WTC11 (cell line): ENCODE results near the gene MAGOH. TPM values are rescaled to one million over a fixed set of nuclear protein-coding genes. Genes with fewer than 3 reads are reported as not detected.

Source experiments
- ATAC-seq: fragments of 200-7000 bp; cut with Tn5 transposase; 2 replicates; pipeline ENCODE4 v1.10.0; 2021; ENCODE audit warnings: mild to moderate bottlenecking, moderate library complexity
- CTCF ChIA-PET: fragments of 300-600 bp; sonication (Branson Sonifier 250); formaldehyde crosslinking; loops from one replicate; lab custom pipeline; 2021; ENCODE audit warnings: antibody characterized with exemption; lab: Charles Lee
- POLR2A ChIA-PET: fragments of 350-600 bp; sonication (Branson Sonifier 250); formaldehyde crosslinking; loops from one replicate; lab custom pipeline; 2021; ENCODE audit warnings: antibody characterized with exemption; lab: Charles Lee
- DNase-seq: peaks from one replicate; pipeline ENCODE4 v3.0.0; 2021; ENCODE audit warnings: low spot score
- H3K27ac Mint-ChIP-seq: 2 replicates; pipeline ENCODE4 v1.8.0; 2021; ENCODE audit warnings: mixed read lengths
- H3K27me3 Mint-ChIP-seq: 2 replicates; pipeline ENCODE4 v1.8.0; 2021; ENCODE audit warnings: low read depth, mild to moderate bottlenecking, moderate library complexity, mixed read lengths
- H3K36me3 Mint-ChIP-seq: 2 replicates; pipeline ENCODE4 v1.8.0; 2021; ENCODE audit warnings: mixed read lengths
- H3K4me1 Mint-ChIP-seq: 2 replicates; pipeline ENCODE4 v1.8.0; 2022; ENCODE audit warnings: mixed read lengths
- H3K4me3 Mint-ChIP-seq: 2 replicates; pipeline ENCODE4 v1.8.0; 2021; ENCODE audit warnings: mild to moderate bottlenecking, moderate library complexity, mixed read lengths
- H3K9me3 Mint-ChIP-seq: 2 replicates; pipeline ENCODE4 v1.8.0; 2021; ENCODE audit warnings: mixed read lengths
- FOXK1 ChIP-seq: sonication (generic); formaldehyde crosslinking; IDR thresholded peaks from 2 replicates; pipeline ENCODE4 v1.8.0; 2022; ENCODE audit warnings: mild to moderate bottlenecking, moderate library complexity, missing genetic modification reagents
- HMGA2 ChIP-seq: fragments of 250-450 bp; sonication (Bioruptor Pico); IDR thresholded peaks from 2 replicates; pipeline ENCODE4 v1.4.0; 2021; ENCODE audit warnings: mild to moderate bottlenecking, moderate library complexity
- NFE2L1 ChIP-seq: sonication (generic); formaldehyde crosslinking; IDR thresholded peaks from 2 replicates; pipeline ENCODE4 v1.8.1; 2023; ENCODE audit warnings: missing genetic modification reagents
- NFYB ChIP-seq: sonication (generic); formaldehyde crosslinking; conservative IDR thresholded peaks from 2 replicates; pipeline ENCODE4 v1.8.0; 2022; ENCODE audit warnings: low read depth, missing genetic modification reagents
- TEAD4 ChIP-seq: sonication (generic); formaldehyde crosslinking; IDR thresholded peaks from 2 replicates; pipeline ENCODE4 v1.8.0; 2022; ENCODE audit warnings: mild to moderate bottlenecking, missing genetic modification reagents
- total RNA-seq: library from RNA; stranded (reverse); gene quantifications from 3 replicates; pipeline ENCODE4 v1.2.3, GENCODE V29; 2021
- TF ChIP-seq, protein P1 (sequence below): fragments of 250-450 bp; sonication (Bioruptor Pico); conservative IDR thresholded peaks from 2 replicates; pipeline ENCODE4 v1.9.0; 2021; ENCODE audit warnings: mild to moderate bottlenecking
- TF ChIP-seq, protein P2 (sequence below): sonication (generic); formaldehyde crosslinking; IDR thresholded peaks from 2 replicates; pipeline ENCODE4 v1.8.0; 2022; ENCODE audit warnings: missing genetic modification reagents
- TF ChIP-seq, protein P3 (sequence below): sonication (generic); formaldehyde crosslinking; IDR thresholded peaks from 2 replicates; pipeline ENCODE4 v1.8.1; 2022; ENCODE audit warnings: low read depth, mild to moderate bottlenecking, moderate library complexity, missing genetic modification reagents, borderline replicate concordance
- TF ChIP-seq, protein P4 (sequence below): fragments of 250-450 bp; sonication (Bioruptor Pico); IDR thresholded peaks from 2 replicates; pipeline ENCODE4 v1.9.0; 2021; ENCODE audit warnings: mild to moderate bottlenecking, borderline replicate concordance
- TF ChIP-seq, protein P5 (sequence below): fragments of 250-450 bp; sonication (Bioruptor Pico); IDR thresholded peaks from 2 replicates; pipeline ENCODE4 v1.9.0; 2021; ENCODE audit warnings: mild to moderate bottlenecking
- TF ChIP-seq, protein P6 (sequence below): fragments of 250-450 bp; sonication (Bioruptor Pico); IDR thresholded peaks from 2 replicates; pipeline ENCODE4 v1.8.0; 2021; ENCODE audit warnings: mild to moderate bottlenecking

MAGOH gene
- total RNA-seq, 1 experiment from 2014 or later: 57.8 TPM

DNA sequence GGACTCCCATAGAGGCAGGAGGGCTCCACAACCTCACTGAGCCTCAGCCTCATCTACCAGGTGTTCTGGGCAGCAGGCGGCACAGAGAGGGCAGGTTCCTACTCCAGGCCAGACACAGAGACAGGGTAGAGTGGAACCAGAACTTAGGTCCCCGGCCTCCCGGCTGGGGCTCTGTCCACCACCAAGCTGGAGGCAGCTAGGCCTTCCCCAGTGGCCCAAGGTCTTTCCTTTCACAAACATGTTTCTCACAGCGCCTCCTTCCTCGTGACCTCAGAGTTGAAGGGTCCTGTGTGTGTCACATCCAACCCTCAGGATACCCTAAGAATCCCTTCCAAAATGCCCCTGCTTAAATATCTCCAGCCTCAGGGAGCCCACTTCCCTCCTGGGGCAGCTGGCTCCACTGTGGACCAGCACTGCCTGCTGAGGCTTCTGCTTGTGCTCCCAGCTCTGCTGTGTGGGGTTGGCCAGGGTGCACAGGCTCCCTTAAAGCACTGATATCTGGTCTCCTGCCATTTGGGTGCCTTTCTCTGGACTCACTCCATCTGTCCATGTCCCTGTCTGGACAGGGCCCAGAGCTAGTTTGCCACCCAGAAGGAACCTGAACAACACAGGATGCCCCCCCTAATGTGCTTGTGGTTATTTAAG is 33.2 kb upstream of the MAGOH start (continued):
- TF ChIP-seq, protein P1, sequence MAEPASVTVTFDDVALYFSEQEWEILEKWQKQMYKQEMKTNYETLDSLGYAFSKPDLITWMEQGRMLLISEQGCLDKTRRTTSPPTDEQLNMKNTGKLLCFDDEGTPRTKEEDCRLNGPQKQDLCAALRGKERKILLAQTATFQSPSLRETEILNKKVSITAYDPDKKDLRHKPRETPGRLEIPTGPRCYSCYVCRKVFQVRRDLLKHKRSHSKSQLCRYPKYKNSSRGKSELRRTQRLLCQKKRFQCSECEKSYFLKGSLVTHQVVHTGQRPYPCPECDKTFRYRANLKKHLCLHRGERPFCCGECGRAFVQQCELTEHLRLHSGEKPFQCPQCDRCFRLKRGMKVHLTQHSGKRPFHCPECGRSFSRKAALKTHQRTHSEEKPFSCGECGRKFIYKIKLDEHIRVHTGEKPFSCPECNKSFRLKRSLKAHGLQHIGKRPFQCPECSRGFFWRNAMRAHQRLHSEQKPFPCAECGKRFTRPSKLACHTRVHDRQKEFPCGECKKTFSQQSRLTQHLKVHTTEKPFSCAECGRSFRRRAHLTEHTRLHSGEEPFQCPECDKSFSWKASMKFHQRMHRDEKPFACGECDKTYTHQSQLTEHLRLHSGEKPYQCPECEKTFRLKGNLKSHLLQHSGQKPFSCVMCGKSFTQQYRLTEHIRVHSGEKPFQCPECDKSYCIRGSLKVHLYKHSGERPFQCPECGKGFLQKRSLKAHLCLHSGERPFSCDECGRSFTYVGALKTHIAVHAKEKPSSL (CRISPR knock-in tag): no peak
- TF ChIP-seq FOXK1 (no peak), NFYB (CRISPR knock-in tag) (no peak), HMGA2 (CRISPR knock-in tag) (no peak)
- TF ChIP-seq, protein P2, sequence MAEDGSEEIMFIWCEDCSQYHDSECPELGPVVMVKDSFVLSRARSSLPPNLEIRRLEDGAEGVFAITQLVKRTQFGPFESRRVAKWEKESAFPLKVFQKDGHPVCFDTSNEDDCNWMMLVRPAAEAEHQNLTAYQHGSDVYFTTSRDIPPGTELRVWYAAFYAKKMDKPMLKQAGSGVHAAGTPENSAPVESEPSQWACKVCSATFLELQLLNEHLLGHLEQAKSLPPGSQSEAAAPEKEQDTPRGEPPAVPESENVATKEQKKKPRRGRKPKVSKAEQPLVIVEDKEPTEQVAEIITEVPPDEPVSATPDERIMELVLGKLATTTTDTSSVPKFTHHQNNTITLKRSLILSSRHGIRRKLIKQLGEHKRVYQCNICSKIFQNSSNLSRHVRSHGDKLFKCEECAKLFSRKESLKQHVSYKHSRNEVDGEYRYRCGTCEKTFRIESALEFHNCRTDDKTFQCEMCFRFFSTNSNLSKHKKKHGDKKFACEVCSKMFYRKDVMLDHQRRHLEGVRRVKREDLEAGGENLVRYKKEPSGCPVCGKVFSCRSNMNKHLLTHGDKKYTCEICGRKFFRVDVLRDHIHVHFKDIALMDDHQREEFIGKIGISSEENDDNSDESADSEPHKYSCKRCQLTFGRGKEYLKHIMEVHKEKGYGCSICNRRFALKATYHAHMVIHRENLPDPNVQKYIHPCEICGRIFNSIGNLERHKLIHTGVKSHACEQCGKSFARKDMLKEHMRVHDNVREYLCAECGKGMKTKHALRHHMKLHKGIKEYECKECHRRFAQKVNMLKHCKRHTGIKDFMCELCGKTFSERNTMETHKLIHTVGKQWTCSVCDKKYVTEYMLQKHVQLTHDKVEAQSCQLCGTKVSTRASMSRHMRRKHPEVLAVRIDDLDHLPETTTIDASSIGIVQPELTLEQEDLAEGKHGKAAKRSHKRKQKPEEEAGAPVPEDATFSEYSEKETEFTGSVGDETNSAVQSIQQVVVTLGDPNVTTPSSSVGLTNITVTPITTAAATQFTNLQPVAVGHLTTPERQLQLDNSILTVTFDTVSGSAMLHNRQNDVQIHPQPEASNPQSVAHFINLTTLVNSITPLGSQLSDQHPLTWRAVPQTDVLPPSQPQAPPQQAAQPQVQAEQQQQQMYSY: no peak

DNA sequence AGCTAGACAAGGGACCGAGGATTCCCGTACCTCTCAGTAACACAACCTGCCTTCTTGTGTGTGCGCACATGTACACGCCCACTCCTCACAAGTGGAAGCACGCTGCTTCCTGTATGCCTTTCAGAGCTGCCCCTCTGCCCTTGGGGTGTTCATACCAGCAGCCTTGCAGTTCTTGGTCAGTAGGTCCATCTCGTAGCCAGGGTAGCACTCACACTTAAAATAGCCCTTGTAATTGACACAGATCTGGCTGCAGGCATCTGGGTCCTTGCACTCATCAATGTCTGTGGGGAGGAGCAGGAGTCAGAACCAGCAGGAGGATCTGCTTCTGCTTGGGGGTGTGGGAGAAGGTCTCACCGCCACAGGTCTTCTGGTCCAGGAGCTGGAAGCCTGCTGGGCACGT is 32.6 kb upstream of the MAGOH start:
- Mint-ChIP-seq H3K27ac (no peak overlapping the region), H3K4me3 (no peak overlapping the region), H3K27me3 (no peaks in the 10 kb centered on the region), H3K9me3 (no peaks in the 10 kb centered on the region)
- CTCF ChIA-PET: no interaction called here
- ATAC-seq: no peak
- TF ChIP-seq NFE2L1 (CRISPR knock-in tag): no peak
- TF ChIP-seq, protein P3, sequence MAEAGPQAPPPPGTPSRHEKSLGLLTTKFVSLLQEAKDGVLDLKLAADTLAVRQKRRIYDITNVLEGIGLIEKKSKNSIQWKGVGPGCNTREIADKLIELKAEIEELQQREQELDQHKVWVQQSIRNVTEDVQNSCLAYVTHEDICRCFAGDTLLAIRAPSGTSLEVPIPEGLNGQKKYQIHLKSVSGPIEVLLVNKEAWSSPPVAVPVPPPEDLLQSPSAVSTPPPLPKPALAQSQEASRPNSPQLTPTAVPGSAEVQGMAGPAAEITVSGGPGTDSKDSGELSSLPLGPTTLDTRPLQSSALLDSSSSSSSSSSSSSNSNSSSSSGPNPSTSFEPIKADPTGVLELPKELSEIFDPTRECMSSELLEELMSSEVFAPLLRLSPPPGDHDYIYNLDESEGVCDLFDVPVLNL (CRISPR knock-in tag): no peak
- TF ChIP-seq, protein P4, sequence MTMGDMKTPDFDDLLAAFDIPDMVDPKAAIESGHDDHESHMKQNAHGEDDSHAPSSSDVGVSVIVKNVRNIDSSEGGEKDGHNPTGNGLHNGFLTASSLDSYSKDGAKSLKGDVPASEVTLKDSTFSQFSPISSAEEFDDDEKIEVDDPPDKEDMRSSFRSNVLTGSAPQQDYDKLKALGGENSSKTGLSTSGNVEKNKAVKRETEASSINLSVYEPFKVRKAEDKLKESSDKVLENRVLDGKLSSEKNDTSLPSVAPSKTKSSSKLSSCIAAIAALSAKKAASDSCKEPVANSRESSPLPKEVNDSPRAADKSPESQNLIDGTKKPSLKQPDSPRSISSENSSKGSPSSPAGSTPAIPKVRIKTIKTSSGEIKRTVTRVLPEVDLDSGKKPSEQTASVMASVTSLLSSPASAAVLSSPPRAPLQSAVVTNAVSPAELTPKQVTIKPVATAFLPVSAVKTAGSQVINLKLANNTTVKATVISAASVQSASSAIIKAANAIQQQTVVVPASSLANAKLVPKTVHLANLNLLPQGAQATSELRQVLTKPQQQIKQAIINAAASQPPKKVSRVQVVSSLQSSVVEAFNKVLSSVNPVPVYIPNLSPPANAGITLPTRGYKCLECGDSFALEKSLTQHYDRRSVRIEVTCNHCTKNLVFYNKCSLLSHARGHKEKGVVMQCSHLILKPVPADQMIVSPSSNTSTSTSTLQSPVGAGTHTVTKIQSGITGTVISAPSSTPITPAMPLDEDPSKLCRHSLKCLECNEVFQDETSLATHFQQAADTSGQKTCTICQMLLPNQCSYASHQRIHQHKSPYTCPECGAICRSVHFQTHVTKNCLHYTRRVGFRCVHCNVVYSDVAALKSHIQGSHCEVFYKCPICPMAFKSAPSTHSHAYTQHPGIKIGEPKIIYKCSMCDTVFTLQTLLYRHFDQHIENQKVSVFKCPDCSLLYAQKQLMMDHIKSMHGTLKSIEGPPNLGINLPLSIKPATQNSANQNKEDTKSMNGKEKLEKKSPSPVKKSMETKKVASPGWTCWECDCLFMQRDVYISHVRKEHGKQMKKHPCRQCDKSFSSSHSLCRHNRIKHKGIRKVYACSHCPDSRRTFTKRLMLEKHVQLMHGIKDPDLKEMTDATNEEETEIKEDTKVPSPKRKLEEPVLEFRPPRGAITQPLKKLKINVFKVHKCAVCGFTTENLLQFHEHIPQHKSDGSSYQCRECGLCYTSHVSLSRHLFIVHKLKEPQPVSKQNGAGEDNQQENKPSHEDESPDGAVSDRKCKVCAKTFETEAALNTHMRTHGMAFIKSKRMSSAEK (CRISPR knock-in tag): no peak
- TF ChIP-seq, all 79 proteins: peak for 0
- peaks cover 69% of the 10 kb centered on the region for H3K36me3 Mint-ChIP-seq
- no peak for DNase-seq
- H3K4me1 Mint-ChIP-seq: no peaks in the 10 kb centered on the region
- POLR2A ChIA-PET: no interaction called here

DNA sequence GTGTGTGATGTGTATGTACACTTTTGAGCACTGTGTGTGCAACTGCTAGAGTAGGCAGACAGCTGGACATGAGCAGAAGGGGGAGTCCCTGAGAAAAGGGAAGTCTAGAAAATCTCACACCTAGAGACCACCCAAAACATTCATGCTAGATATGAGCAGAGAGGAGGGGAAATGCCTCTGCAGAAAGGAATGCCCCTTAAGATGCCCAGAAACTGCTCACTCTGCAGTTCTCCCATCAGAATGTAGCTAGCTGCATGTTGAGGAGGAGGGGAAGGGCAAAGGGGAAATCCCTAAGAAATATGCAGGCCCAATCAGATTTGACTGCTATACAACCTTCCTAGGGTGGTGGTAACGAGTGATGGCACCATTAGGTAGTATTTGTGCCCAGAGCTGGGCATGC is 31.8 kb upstream of the MAGOH start:
- ATAC-seq: no peak
- CTCF ChIA-PET: no interaction called here
- no peaks in the 10 kb centered on the region for H3K9me3 Mint-ChIP-seq
- no peak overlapping the region for H3K27ac Mint-ChIP-seq
- H3K27me3 Mint-ChIP-seq: no peaks in the 10 kb centered on the region
- H3K36me3 Mint-ChIP-seq: peaks cover 72% of the 10 kb centered on the region
- POLR2A ChIA-PET: no interaction called here
- no peak overlapping the region for H3K4me3 Mint-ChIP-seq
- H3K4me1 Mint-ChIP-seq: no peaks in the 10 kb centered on the region
- DNase-seq: no peak
- TF ChIP-seq, protein P5, sequence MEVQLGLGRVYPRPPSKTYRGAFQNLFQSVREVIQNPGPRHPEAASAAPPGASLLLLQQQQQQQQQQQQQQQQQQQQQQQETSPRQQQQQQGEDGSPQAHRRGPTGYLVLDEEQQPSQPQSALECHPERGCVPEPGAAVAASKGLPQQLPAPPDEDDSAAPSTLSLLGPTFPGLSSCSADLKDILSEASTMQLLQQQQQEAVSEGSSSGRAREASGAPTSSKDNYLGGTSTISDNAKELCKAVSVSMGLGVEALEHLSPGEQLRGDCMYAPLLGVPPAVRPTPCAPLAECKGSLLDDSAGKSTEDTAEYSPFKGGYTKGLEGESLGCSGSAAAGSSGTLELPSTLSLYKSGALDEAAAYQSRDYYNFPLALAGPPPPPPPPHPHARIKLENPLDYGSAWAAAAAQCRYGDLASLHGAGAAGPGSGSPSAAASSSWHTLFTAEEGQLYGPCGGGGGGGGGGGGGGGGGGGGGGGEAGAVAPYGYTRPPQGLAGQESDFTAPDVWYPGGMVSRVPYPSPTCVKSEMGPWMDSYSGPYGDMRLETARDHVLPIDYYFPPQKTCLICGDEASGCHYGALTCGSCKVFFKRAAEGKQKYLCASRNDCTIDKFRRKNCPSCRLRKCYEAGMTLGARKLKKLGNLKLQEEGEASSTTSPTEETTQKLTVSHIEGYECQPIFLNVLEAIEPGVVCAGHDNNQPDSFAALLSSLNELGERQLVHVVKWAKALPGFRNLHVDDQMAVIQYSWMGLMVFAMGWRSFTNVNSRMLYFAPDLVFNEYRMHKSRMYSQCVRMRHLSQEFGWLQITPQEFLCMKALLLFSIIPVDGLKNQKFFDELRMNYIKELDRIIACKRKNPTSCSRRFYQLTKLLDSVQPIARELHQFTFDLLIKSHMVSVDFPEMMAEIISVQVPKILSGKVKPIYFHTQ (CRISPR knock-in tag): no peak
- TF ChIP-seq FOXK1 (no peak), TEAD4 (no peak), NFYB (CRISPR knock-in tag) (no peak)
- TF ChIP-seq, protein P4 (CRISPR knock-in tag): no peak
- TF ChIP-seq, protein P6, sequence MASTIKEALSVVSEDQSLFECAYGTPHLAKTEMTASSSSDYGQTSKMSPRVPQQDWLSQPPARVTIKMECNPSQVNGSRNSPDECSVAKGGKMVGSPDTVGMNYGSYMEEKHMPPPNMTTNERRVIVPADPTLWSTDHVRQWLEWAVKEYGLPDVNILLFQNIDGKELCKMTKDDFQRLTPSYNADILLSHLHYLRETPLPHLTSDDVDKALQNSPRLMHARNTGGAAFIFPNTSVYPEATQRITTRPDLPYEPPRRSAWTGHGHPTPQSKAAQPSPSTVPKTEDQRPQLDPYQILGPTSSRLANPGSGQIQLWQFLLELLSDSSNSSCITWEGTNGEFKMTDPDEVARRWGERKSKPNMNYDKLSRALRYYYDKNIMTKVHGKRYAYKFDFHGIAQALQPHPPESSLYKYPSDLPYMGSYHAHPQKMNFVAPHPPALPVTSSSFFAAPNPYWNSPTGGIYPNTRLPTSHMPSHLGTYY (CRISPR knock-in tag): no peak
